Stimulated activated naive B cell treated with anti-CD40 and anti-IgM and Interleukin-4, amounts not matched to agents 10 μg/mL and 1 μg/mL and 100 μg/mL, for 72 hours (primary cell): ENCODE measurements around the gene TRPT1.

Experiments
- ATAC-seq, 2 donors: fragments of 150-1000 bp; cut with Tn5 transposase; replicated peaks; 2 replicates each; pipeline ENCODE4 v1.10.0; 2021; ENCODE audit warnings: moderate library complexity in 1 of 2
- DNase-seq: peaks from one replicate; pipeline ENCODE4 v3.0.0; 2021
- H3K27ac Mint-ChIP-seq: one replicate; pipeline ENCODE4 v1.8.0; 2022; ENCODE audit warnings: mild to moderate bottlenecking, mixed read lengths
- H3K27me3 Mint-ChIP-seq, 2 donors: one replicate each; pipeline ENCODE4 v1.8.0; 2022; ENCODE audit warnings: mixed read lengths in 2 of 2
- H3K36me3 Mint-ChIP-seq, 2 donors: one replicate each; pipeline ENCODE4 v1.8.0; 2022; ENCODE audit warnings: mixed read lengths in 2 of 2, mild to moderate bottlenecking in 1 of 2
- H3K4me1 Mint-ChIP-seq, 2 donors: one replicate each; pipeline ENCODE4 v1.8.0; 2022; ENCODE audit warnings: mixed read lengths in 2 of 2, mild to moderate bottlenecking in 1 of 2
- H3K4me3 Mint-ChIP-seq, 2 donors: one replicate each; pipeline ENCODE4 v1.8.0; 2022; ENCODE audit warnings: mild to moderate bottlenecking in 2 of 2, mixed read lengths in 2 of 2, moderate library complexity in 1 of 2
- H3K9me3 Mint-ChIP-seq, 2 donors: one replicate each; pipeline ENCODE4 v1.8.0; 2022; ENCODE audit warnings: mixed read lengths in 2 of 2, mild to moderate bottlenecking in 1 of 2

The TRPT1 gene

DNA sequence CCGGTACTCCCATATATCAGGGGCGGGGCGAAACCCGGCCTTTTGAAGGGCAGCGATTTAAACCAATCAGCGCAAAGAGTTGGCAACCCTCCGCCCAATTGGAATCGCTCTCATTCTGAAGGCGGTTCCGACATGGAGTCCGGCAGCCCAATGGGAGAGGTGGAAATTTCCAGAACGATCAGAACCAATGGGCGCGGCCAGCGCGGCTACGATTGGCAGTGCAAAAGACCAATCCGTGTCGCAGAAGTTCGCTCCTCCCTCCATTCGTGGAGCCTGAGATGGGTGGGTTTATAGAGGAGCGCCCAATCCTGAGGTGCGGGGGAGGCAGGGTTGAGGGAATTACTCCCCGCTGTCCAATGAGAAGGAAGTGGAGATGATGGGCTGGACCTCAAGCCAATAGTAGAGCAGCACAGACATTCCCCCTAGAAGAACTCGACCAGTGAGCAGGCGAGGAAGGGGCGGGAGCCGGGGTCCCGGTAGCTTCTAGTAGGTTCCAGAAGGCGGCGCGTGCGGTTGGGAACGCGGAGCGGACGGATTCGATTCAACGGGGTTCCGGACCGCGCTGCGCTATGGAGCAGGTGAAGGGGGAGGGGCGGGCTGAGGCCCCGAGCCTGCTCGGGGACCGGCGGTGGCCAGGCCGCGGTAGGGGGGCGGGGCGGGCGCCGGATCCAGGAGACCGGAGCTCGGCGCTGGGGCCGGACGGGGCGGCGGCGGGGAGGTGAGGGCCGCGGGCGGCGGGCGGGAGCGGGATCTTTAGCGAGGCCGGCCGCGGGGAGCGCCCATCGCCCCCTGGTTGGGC is 40.1 kb downstream of the TRPT1 start, which contains the start of gene STIP1:
STIP1 (plus strand) TSS at position 479 of the 799 bp plus-strand sequence; CDS start at position 570, 91 bp downstream.
- H3K9me3 Mint-ChIP-seq = no peaks in the 10 kb centered on the region
- H3K27me3 Mint-ChIP-seq = no peaks in the 10 kb centered on the region
- peaks cover 22 to 48% of the 10 kb centered on the region in 2 donors for H3K4me1 Mint-ChIP-seq
- peak within 1 kb of the TSS in 1 of 2 donors; percentile 98 for H3K4me3 Mint-ChIP-seq
- ATAC-seq (peak; percentile 84 to 87), DNase-seq (peak; percentile 99)
- H3K36me3 Mint-ChIP-seq = peaks cover 5 to 13% of the 10 kb centered on the region in 2 donors
- peak within 1 kb of the TSS; percentile 98 for H3K27ac Mint-ChIP-seq

DNA sequence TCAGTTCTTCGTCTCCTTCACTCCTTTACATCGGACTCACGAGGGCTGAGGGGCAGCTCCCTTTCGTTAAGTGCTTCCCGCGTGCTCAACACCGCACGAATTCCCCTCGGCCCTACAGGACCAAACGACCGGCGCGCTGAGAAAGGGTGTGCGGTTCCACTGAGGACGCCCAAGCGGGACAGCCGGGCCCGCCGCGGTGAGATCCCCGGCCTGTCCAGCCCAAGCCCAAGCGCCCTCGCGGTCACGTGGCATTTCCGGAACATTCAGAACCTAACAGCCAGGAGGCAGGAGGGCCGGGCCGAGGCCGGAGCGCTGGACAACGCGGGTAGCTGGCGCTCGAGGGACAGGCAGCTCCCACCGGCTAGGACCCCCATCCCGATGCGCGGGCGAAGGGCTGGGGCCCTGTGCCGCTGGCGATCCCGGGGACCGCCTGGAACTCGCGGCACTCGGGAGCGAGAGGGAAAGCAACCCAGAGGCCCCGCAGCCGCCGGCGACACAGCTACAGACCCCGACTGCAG is 40.8 kb downstream of the TRPT1 start:
- peaks cover 26 to 49% of the 10 kb centered on the region in 2 donors for H3K4me1 Mint-ChIP-seq
- H3K27ac Mint-ChIP-seq = peak overlapping the region; percentile 98

DNA sequence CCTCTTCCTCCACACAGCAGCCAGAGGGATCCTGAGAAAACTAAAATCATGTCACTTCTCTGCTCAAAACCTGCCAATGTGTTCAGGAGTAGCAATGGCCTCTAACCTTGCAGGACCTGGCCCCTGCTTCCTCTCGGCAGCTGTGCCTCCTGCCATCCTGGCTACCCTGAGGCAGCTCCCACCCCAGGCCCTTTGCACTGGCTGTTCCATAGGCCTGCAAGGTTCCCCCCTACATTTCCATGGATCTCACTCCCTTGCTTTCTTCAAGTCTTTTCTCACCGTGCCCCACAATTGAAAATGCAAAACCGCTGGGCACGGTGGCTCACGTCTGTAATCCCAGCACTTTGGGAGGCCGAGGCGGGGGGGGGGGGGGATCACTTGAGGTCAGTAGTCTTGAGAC is 42.1 kb downstream of the TRPT1 start:
- no peaks in the 10 kb centered on the region for H3K9me3 Mint-ChIP-seq
- H3K27ac Mint-ChIP-seq = no peak overlapping the region
- ATAC-seq (no peak), DNase-seq (no peak)
- peaks cover 26 to 50% of the 10 kb centered on the region in 2 donors for H3K4me1 Mint-ChIP-seq
- H3K36me3 Mint-ChIP-seq = peaks cover 2 to 9% of the 10 kb centered on the region in 2 donors
- no peaks in the 10 kb centered on the region for H3K27me3 Mint-ChIP-seq
- peak overlapping the region in 1 of 2 donors; percentile 39 for H3K4me3 Mint-ChIP-seq

More for the DNA sequence above, 40.8 kb downstream of the TRPT1 start:
- DNase-seq (no peak), ATAC-seq (peak; percentile 10 to 12)
- H3K36me3 Mint-ChIP-seq = peaks cover 5 to 13% of the 10 kb centered on the region in 2 donors
- H3K27me3 Mint-ChIP-seq = no peaks in the 10 kb centered on the region
- H3K9me3 Mint-ChIP-seq = no peaks in the 10 kb centered on the region
- H3K4me3 Mint-ChIP-seq = peak overlapping the region in 1 of 2 donors; percentile 98

DNA sequence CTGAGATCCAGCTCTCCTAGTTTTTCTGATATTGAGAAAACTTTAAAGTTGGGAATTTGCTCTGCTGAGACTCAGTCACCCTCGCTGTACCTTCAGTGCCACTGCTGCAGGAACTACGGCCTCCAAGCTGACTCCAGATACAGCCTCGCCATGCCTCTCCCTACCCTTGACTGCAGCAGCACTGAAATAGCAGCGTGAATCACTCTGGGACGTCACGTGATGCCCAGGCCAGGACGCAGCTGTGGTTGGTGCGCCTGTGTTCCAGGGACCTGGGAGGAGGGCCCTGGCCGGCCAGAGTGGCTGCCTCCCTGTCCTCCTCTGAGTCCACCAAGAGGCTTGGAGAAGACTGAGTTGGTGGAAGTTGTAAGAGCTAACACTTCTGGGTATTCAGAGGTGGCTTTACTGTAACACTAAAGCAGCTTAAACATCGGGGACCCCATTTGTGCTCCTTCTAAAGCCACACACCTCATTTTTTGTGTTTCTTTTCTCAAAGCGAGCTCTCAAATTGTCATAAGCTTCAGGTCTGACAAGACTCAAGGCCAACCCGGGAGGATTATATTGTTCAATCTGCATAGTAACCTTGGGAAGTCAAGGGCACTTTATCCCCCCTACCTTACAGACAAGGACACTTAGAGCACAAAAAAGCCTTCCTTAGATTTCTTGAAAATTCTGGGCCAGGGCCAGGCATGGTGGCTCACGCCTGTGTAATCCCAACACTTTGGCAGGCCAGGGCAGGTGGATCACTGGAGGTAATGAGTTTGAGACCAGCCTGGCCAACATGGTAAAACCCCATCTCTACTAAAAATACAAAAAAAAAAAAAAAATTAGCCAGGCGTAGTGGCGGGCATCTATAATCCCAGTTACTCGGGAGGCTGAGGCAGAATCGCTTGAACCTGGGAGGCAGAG is 44.2 kb downstream of the TRPT1 start:
- Mint-ChIP-seq H3K27ac (peak overlapping the region; percentile 76), H3K36me3 (peaks cover 7 to 17% of the 10 kb centered on the region in 2 donors), H3K4me3 (peak overlapping the region; percentile 47 to 56), H3K27me3 (no peaks in the 10 kb centered on the region), H3K4me1 (peaks cover 35 to 62% of the 10 kb centered on the region in 2 donors), H3K9me3 (peaks cover 0 to 4% of the 10 kb centered on the region in 2 donors)
- no peak for ATAC-seq
- peak; percentile 41 for DNase-seq

DNA sequence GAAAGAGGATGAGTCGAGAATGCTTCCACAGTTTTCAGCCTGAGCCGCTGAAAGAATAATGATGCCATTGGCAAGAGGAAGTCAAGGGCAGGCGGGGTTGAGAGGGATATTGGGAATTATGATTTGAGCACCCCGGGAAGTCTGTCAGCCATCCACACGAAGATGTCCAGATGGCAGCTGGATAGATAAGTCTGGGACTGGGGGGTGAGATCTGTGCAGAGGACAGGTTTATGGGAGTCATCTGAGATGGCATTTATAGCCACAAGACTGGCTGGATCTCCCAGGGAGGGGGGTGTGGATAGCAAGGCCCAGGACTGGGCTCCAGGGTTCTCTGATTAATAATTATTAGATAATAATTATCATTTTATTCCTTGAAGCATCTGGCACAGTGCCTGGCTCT is 45.1 kb downstream of the TRPT1 start:
- ATAC-seq (no peak), DNase-seq (no peak)
- Mint-ChIP-seq H3K9me3 (peaks cover 0 to 4% of the 10 kb centered on the region in 2 donors), H3K4me1 (peaks cover 35 to 62% of the 10 kb centered on the region in 2 donors), H3K36me3 (peaks cover 5 to 14% of the 10 kb centered on the region in 2 donors), H3K27me3 (no peaks in the 10 kb centered on the region), H3K4me3 (no peak overlapping the region), H3K27ac (no peak overlapping the region)

DNA sequence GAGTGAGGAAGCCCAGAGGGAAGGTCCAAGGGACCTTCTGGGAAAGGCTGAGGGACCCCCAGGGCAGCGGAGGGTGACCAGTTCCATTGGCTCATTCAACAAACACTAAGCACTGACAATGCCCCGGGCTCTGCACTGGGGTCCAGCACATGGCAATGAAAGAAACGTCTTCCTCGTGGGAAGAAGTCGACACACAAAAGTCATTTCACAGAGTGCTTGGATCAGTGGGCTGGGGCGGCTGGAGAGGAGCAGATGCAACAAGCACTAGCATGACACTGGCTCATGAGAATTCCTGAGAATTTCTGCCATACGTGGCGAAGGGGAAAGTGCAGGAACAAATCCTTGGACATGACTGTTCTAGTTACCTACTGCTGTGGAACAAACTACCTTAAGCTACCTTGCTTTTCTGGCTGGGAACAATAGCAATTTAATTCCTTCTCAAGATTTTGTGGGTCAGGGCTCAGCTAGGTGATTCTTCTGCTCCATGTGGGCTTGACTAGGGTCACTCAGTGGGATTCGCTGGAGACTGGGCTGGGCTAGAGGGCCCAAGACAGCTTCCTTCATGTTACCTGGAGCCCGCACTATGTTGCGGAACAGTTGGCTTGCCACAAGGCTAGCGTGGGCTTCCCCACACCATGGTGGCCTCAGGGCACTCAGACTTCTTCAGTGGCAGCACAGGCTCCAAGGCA is 46.9 kb downstream of the TRPT1 start:
- H3K4me3 Mint-ChIP-seq = no peak overlapping the region
- no peaks in the 10 kb centered on the region for H3K27me3 Mint-ChIP-seq
- DNase-seq (no peak), ATAC-seq (no peak)
- no peak overlapping the region for H3K27ac Mint-ChIP-seq
- H3K9me3 Mint-ChIP-seq = peaks cover 0 to 4% of the 10 kb centered on the region in 2 donors
- H3K4me1 Mint-ChIP-seq = peaks cover 34 to 55% of the 10 kb centered on the region in 2 donors
- H3K36me3 Mint-ChIP-seq = peaks cover 5 to 15% of the 10 kb centered on the region in 2 donors

DNA sequence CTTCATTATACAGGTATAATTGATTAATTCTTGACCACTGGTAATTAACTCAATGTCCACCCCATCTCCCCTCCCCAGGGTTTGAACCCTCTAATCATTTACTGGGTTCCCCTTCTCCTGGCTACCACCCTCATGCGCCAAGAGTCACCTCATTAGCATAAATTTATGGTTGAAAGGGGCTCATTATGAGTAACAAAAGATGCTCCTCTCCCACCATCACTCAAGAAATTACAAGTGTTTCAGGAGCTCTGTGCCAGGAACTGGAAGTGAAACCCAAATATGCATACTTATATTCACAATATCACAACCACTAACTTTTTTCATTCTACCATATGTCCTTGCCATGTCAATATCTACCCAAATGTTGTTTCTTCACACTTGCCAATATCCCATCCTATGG is 47.8 kb downstream of the TRPT1 start:
- Mint-ChIP-seq H3K4me1 (peaks cover 30 to 50% of the 10 kb centered on the region in 2 donors), H3K4me3 (peak overlapping the region in 1 of 2 donors; percentile 11), H3K9me3 (peaks cover 0 to 4% of the 10 kb centered on the region in 2 donors), H3K27me3 (no peaks in the 10 kb centered on the region), H3K27ac (peak overlapping the region; percentile 62), H3K36me3 (peaks cover 5 to 21% of the 10 kb centered on the region in 2 donors)
- DNase-seq (peak; percentile 26), ATAC-seq (peak; percentile 85 to 89)

DNA sequence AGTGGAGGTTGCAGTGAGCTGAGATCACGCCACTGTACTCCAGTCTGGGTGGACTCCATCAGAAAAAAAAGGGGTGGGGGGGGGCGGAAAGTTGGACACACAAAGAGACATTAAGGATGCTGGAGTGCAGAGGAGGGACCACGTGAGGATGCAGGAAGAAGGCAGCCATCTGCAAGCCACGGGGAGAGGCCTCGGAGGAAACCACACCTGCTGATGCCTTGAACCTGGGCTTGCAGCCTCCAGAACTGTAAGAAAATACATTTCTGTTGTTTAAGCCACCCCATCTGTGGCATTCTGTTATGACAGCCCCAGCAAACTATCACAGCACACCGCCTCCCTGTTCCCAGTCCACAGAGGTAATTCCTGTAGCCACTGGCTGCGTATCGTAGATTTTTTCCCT is 49.2 kb downstream of the TRPT1 start:
- H3K9me3 Mint-ChIP-seq = peaks cover 0 to 4% of the 10 kb centered on the region in 2 donors
- no peak overlapping the region for H3K4me3 Mint-ChIP-seq
- H3K36me3 Mint-ChIP-seq = peaks cover 5 to 16% of the 10 kb centered on the region in 2 donors
- H3K4me1 Mint-ChIP-seq = peaks cover 24 to 41% of the 10 kb centered on the region in 2 donors
- H3K27me3 Mint-ChIP-seq = no peaks in the 10 kb centered on the region
- no peak for DNase-seq
- H3K27ac Mint-ChIP-seq = no peak overlapping the region
- no peak for ATAC-seq
